Adipocyte (in vitro differentiated cells): ENCODE measurements around the gene BEAN1.

Experiments used
- DNase-seq: peaks from one replicate; pipeline ENCODE4 v3.0.0-alpha.2; 2015; ENCODE audit warnings: low read depth
- H3K27me3 ChIP-seq: replicated peaks from 2 replicates; pipeline ENCODE4 v1.7.0; 2013; ENCODE audit warnings: mild to moderate bottlenecking, low read length, moderate library complexity; ENCODE audit not compliant: control insufficient read depth, insufficient read depth
- H3K36me3 ChIP-seq: 2 replicates; pipeline ENCODE4 v1.7.0; 2013; ENCODE audit warnings: low read length, mild to moderate bottlenecking, moderate library complexity; ENCODE audit not compliant: control insufficient read depth, insufficient read depth, severe bottlenecking
- H3K4me1 ChIP-seq: 2 replicates; pipeline ENCODE4 v1.7.0; 2013; ENCODE audit warnings: mild to moderate bottlenecking, low read length, moderate library complexity; ENCODE audit not compliant: control insufficient read depth, insufficient read depth
- H3K4me3 ChIP-seq: 2 replicates; pipeline ENCODE4 v1.7.0; 2013; ENCODE audit warnings: mild to moderate bottlenecking, low read length, moderate library complexity
- H3K9ac ChIP-seq: 2 replicates; pipeline ENCODE4 v1.7.0; 2013; ENCODE audit warnings: mild to moderate bottlenecking, low read length, moderate library complexity
- H3K9me3 ChIP-seq: 2 replicates; pipeline ENCODE4 v1.7.0; 2013; ENCODE audit warnings: mild to moderate bottlenecking, low read length, moderate library complexity; ENCODE audit not compliant: control insufficient read depth

Gene BEAN1

GRCh38 chr16:66425651-66426050, 1.4 kb upstream of the BEAN1 start:
- Histone ChIP-seq H3K4me3 (no peak overlapping the region), H3K9me3 (no peaks in the 10 kb centered on the region), H3K36me3 (no peaks in the 10 kb centered on the region), H3K27me3 (peaks cover 10% of the 10 kb centered on the region), H3K9ac (no peak overlapping the region), H3K4me1 (peaks cover 9% of the 10 kb centered on the region)
- DNase-seq, result no peak

GRCh38 chr16:66426112-66427035, 721 bp upstream of the BEAN1 start:
- Histone ChIP-seq H3K36me3 (no peaks in the 10 kb centered on the region), H3K27me3 (peaks cover 10% of the 10 kb centered on the region), H3K4me3 (peak overlapping the region; percentile 64), H3K4me1 (peaks cover 9% of the 10 kb centered on the region), H3K9ac (peak overlapping the region; percentile 40), H3K9me3 (no peaks in the 10 kb centered on the region)
- DNase-seq, result no peak

GRCh38 chr16:66427871-66428681, 981 bp downstream of the BEAN1 start:
- Histone ChIP-seq H3K4me1 (peaks cover 9% of the 10 kb centered on the region), H3K9ac (no peak overlapping the region), H3K9me3 (no peaks in the 10 kb centered on the region), H3K4me3 (peak overlapping the region; percentile 65), H3K27me3 (peaks cover 10% of the 10 kb centered on the region), H3K36me3 (no peaks in the 10 kb centered on the region)
- DNase-seq, result peak; percentile 37

DNA sequence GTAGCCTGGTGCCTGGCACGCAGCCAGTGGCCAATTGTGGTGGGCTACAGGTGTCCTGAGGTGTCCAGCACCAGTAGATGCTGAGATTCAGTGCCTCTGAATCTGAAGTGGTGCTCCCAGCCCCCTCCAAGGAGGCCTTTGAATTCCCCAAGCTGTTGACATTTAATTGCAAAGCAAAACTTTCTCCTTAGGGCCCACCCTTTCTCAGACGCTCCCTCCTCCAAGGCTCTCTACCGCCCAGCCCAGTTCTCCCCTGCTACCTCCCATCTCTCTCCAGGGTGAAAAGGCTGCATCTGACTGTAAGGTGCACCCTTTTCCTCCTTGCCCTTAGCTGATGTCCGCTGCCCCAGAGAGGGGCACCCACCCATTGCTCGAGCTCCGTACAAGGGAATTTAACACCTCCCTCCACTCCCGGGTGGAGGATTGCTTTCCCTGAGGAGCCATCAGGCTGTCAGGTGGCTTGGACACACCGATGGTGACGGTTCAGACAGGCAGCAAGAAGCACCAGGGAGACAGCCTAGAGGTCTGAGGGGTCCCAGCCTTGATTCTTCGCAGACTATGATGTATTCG, 1.7 kb downstream of the BEAN1 start:
- Histone ChIP-seq H3K4me3 (no peak overlapping the region), H3K4me1 (peaks cover 9% of the 10 kb centered on the region), H3K9me3 (no peaks in the 10 kb centered on the region), H3K9ac (no peak overlapping the region), H3K27me3 (peaks cover 10% of the 10 kb centered on the region), H3K36me3 (no peaks in the 10 kb centered on the region)
- no peak for DNase-seq

DNA sequence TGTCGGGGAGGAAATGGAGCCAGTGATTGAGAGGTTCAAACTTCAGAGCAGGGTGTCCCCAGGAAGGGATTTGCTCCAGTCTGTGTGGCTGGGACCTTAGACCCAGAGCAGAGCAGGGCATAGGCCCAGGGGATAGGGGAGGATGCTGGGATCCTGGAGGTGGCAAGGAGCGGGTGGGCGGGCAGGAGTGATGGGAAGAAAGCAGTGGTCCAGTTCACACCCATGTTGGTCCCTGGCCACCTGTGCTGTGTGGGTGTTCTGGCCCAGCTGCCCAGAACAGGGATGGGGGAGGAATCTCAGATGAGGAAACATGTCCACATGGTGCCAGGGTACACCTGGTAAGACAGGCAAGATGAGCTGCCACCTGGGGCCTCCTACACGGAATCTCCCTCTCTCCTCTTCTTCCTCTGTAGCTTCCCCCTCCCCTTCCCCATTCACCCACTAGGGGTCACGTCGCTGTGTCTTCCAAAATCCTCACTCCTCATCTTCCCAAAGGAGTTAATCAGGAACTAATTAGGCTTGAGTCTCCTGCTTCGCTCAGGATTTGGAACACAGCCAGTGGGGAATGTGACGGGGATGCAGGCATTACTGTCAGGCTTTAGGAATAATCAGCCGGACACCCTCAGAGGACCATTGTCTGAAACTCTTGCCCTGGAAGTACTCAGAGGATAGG, 2.3 kb downstream of the BEAN1 start:
- Histone ChIP-seq H3K27me3 (peaks cover 10% of the 10 kb centered on the region), H3K4me1 (peaks cover 9% of the 10 kb centered on the region), H3K9ac (no peak overlapping the region), H3K9me3 (no peaks in the 10 kb centered on the region), H3K36me3 (no peaks in the 10 kb centered on the region), H3K4me3 (no peak overlapping the region)
- DNase-seq, result no peak

GRCh38 chr16:66430214-66430613, 3.1 kb downstream of the BEAN1 start:
- Histone ChIP-seq H3K9me3 (no peaks in the 10 kb centered on the region), H3K4me1 (peaks cover 9% of the 10 kb centered on the region), H3K4me3 (no peak overlapping the region), H3K9ac (no peak overlapping the region), H3K36me3 (no peaks in the 10 kb centered on the region), H3K27me3 (peaks cover 10% of the 10 kb centered on the region)
- no peak for DNase-seq

DNA sequence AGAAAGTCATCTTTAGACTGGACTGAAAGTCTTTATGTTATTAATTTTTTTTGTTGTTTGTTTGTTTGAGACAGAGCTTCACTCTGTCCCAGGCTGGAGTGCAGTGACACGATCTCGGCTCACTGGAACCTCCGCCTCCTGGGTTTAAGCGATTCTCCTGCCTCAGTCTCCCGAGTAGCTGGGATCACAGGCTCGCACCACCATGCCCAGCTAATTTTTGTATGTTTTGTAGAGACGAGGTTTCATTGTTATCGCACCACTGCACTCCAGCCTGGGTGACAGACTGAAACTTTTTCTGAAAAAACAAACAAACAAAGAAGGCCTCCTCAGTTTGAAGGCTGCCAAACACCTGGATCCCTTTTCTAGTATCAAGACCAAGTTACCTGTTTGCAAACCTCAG, 4.7 kb downstream of the BEAN1 start:
- H3K36me3 ChIP-seq, result no peaks in the 10 kb centered on the region
- peaks cover 6% of the 10 kb centered on the region for H3K4me1 ChIP-seq
- DNase-seq, result no peak
- H3K27me3 ChIP-seq, result peaks cover 10% of the 10 kb centered on the region
- no peak overlapping the region for H3K9ac ChIP-seq
- no peaks in the 10 kb centered on the region for H3K9me3 ChIP-seq
- H3K4me3 ChIP-seq, result no peak overlapping the region

- peaks cover 6% of the 10 kb centered on the region for H3K4me1 ChIP-seq
These were observed 5.3 kb downstream of the BEAN1 start for GRCh38 chr16:66432429-66432828.

DNA sequence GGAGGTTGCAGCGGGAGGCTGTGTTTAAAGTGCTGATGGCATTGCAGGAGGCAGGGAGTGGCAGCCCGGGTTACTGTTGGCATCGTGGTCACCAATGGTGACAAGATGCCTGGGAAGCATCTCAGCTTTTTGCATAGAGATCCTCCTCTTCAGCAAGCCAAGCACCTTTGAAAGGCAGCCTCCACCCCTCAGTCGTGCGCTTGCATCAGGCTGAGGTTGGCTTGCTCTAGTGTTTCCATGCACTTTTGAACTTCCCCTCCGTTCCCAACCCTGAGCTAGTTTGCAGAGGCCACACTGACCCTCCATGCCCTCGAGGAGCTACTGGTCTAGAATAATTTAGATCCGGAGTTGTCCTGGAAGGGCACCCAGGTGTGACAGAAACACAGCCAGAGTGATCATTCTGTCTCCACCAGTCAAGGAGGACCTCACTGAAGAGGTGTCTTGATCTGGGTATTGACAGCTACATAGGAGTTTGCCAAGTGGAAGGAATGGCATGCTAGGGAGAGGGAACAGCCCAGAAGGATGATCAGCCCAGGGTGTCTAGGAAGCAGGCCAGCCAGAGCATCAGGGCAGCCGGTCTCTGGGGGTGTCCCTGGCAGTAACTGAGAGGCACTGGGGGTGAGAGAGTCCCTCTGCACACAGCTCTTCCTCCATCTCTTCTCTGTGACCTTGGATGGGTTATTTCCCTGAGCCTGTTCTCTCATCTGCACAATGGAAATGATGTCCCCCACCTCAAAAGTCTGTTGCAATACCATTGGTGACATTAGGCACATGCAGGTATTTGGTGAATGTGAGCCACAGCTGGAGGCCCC, 7.7 kb downstream of the BEAN1 start:
- H3K9ac ChIP-seq, result no peak overlapping the region
- no peak overlapping the region for H3K4me3 ChIP-seq
- no peaks in the 10 kb centered on the region for H3K36me3 ChIP-seq
- no peaks in the 10 kb centered on the region for H3K4me1 ChIP-seq
- H3K27me3 ChIP-seq, result peaks cover 3% of the 10 kb centered on the region
- no peak for DNase-seq
- H3K9me3 ChIP-seq, result no peaks in the 10 kb centered on the region

More at GRCh38 chr16:66432429-66432828, 5.3 kb downstream of the BEAN1 start:
- Histone ChIP-seq H3K9ac (no peak overlapping the region), H3K27me3 (peaks cover 10% of the 10 kb centered on the region), H3K36me3 (no peaks in the 10 kb centered on the region), H3K4me3 (no peak overlapping the region), H3K9me3 (no peaks in the 10 kb centered on the region)
- DNase-seq, result no peak

- Histone ChIP-seq H3K36me3 (no peaks in the 10 kb centered on the region), H3K9ac (no peak overlapping the region), H3K27me3 (peaks cover 3% of the 10 kb centered on the region), H3K9me3 (no peaks in the 10 kb centered on the region), H3K4me1 (no peaks in the 10 kb centered on the region), H3K4me3 (no peak overlapping the region)
- DNase-seq, result no peak
These were observed 8.8 kb downstream of the BEAN1 start for GRCh38 chr16:66435896-66436295.
